Measurements from ENCODE around the gene EPGN. TPM values are rescaled to one million over a fixed set of nuclear protein-coding genes. Genes with fewer than 3 reads are reported as not detected.

Gene EPGN
- polyA plus RNA-seq, 1 donor from 2014 or later = not detected

DNA sequence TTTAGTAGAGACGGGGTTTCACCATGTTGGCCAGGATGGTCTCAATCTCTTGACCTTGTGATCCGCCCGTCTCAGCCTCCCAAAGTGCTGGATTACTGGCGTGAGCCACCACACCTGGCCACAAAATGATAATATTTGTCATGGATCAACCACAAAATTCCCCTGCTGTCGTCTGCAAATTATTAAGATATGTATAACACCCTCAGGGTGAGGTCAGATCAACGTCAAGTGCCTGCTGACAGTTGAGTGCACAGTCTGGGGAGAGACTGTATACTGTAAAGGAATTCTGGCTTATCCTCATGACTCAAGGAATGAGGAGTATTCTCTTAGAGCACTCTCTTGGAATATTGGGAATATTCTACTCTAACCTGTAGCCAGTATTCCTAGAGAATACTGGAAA is 11.2 kb downstream of the EPGN start:
- no peak overlapping the region for H3K4me3 Mint-ChIP-seq
- H3K4me1 Mint-ChIP-seq = no peaks in the 10 kb centered on the region
- no peaks in the 10 kb centered on the region for H3K9me3 Mint-ChIP-seq
- H3K36me3 Mint-ChIP-seq = no peaks in the 10 kb centered on the region
- peaks cover 9% of the 10 kb centered on the region for H3K27me3 Mint-ChIP-seq
- H3K27ac Mint-ChIP-seq = no peak overlapping the region

DNA sequence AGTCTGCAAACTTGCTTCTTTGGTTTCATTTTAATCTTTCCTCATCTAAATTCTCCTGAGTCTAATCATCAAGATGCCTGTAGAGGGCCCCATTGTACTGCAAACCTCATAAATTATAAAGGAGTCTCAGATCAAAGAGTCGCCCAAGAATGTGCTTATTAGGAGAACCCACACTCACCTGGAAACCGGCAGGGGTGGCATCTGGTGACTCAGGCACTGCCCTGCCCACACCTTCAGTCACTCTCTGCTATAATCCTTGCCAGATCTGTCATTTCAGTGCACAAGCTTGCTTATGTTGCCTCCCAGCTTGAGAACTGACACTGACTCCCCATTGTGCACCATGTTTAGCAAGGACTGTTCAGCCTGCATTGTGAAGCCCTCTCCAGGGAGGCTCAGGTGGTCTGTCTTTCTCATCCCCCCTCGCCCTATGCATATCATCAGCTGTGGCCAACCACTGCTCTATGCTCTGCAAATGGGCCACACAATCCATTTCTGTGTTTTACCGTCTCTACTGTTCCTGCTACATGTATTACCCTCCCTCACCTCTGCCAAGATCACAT is 12.4 kb downstream of the EPGN start:
- H3K27ac Mint-ChIP-seq = no peak overlapping the region

GRCh38 chr4:74322301-74322700 is 14.0 kb downstream of the EPGN start:
- H3K27ac Mint-ChIP-seq = no peak overlapping the region
- no peaks in the 10 kb centered on the region for H3K9me3 Mint-ChIP-seq
- H3K36me3 Mint-ChIP-seq = no peaks in the 10 kb centered on the region
- H3K4me1 Mint-ChIP-seq = no peaks in the 10 kb centered on the region
- H3K27me3 Mint-ChIP-seq = peaks cover 7% of the 10 kb centered on the region
- H3K4me3 Mint-ChIP-seq = no peak overlapping the region

More for the DNA sequence above, 12.4 kb downstream of the EPGN start:
- Mint-ChIP-seq H3K4me3 (no peak overlapping the region), H3K36me3 (no peaks in the 10 kb centered on the region), H3K27me3 (peaks cover 9% of the 10 kb centered on the region), H3K4me1 (no peaks in the 10 kb centered on the region), H3K9me3 (no peaks in the 10 kb centered on the region)

- H3K9me3 Mint-ChIP-seq = no peaks in the 10 kb centered on the region
- no peaks in the 10 kb centered on the region for H3K4me1 Mint-ChIP-seq
- peaks cover 7% of the 10 kb centered on the region for H3K27me3 Mint-ChIP-seq
- H3K4me3 Mint-ChIP-seq = no peak overlapping the region
- H3K27ac Mint-ChIP-seq = no peak overlapping the region
- H3K36me3 Mint-ChIP-seq = no peaks in the 10 kb centered on the region
Measured at GRCh38 chr4:74323663-74324062, 15.4 kb downstream of the EPGN start.

- Mint-ChIP-seq H3K27ac (no peak overlapping the region), H3K9me3 (peaks cover 0 to 4% (median 0%) of the 10 kb centered on the region in 3 donors), H3K27me3 (peaks cover 13% of the 10 kb centered on the region), H3K4me3 (no peak overlapping the region), H3K4me1 (no peaks in the 10 kb centered on the region), H3K36me3 (no peaks in the 10 kb centered on the region)
Measured at GRCh38 chr4:74324262-74324661, 16.0 kb downstream of the EPGN start.

DNA sequence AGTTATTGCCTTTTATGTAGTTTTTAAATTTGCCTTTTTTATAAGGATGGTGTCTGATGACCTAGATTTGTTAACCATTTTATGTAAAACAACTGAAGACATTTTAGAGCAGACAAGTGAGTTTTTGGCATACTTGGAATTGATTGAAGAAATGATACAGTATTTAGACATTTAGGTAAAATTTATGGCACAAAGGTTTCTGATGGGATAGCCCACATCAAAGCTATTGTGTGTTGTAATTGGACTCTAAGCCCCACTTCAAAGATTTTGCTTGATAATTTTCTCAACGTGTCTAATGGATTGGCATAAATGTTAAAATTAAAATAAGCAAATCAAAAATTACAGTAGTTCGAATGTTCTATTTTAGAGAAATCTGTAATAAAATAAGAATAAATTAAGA is 17.6 kb downstream of the EPGN start:
- H3K4me1 Mint-ChIP-seq = no peaks in the 10 kb centered on the region
- H3K27ac Mint-ChIP-seq = no peak overlapping the region
- no peak overlapping the region for H3K4me3 Mint-ChIP-seq
- peaks cover 15% of the 10 kb centered on the region for H3K27me3 Mint-ChIP-seq
- H3K36me3 Mint-ChIP-seq = no peaks in the 10 kb centered on the region
- H3K9me3 Mint-ChIP-seq = peaks cover 0 to 4% (median 0%) of the 10 kb centered on the region in 3 donors

DNA sequence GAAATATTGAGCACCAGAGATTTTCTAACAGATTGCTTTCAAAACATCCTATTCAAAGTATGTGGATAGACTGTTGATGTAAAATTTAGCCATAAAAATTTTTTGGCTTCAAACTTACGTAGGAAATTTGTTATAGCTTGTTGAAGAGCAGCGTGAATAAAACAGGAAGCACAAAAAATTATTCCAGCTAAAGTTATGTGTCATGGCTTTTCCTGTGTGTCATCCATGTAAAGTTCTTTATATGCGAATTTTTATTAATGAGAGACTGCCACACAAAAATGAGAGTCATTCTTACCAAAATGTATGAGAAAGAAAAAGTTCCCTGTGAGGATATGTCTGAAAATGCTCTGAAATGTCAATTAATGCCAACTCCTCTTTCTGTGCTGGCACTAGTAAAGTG is 19.5 kb downstream of the EPGN start:
- Mint-ChIP-seq H3K27me3 (peaks cover 17% of the 10 kb centered on the region), H3K4me3 (no peak overlapping the region), H3K9me3 (peaks cover 0 to 4% (median 0%) of the 10 kb centered on the region in 3 donors), H3K27ac (no peak overlapping the region), H3K36me3 (no peaks in the 10 kb centered on the region), H3K4me1 (no peaks in the 10 kb centered on the region)

GRCh38 chr4:74328501-74328900 is 20.2 kb downstream of the EPGN start:
- no peaks in the 10 kb centered on the region for H3K4me1 Mint-ChIP-seq
- no peaks in the 10 kb centered on the region for H3K36me3 Mint-ChIP-seq
- no peak overlapping the region for H3K4me3 Mint-ChIP-seq
- H3K27ac Mint-ChIP-seq = no peak overlapping the region
- H3K27me3 Mint-ChIP-seq = peaks cover 15% of the 10 kb centered on the region
- peaks cover 0 to 4% (median 0%) of the 10 kb centered on the region in 3 donors for H3K9me3 Mint-ChIP-seq

DNA sequence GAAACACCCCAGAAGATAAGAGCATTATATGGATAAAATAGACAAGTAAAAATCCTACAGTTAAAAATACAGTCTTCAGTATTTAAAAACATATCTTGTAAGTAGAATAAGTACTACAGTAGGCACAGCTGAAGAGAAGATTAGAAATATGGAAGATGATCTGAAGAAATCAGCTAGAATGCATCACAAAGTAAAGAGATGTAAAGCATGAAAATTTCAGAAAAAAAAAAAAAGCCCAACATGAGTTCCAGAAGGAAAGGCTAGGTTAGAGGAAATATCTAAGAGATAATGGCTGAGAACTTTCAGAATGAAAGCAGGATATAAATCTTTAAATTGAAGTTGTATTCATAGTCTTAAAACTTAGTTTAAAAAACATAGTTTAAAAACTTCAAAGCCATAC is 21.0 kb downstream of the EPGN start:
- peaks cover 11% of the 10 kb centered on the region for H3K27me3 Mint-ChIP-seq
- no peaks in the 10 kb centered on the region for H3K4me1 Mint-ChIP-seq
- no peak overlapping the region for H3K27ac Mint-ChIP-seq
- H3K4me3 Mint-ChIP-seq = no peak overlapping the region
- H3K36me3 Mint-ChIP-seq = peaks cover under 1% of the 10 kb centered on the region
- H3K9me3 Mint-ChIP-seq = peaks cover 0 to 4% (median 0%) of the 10 kb centered on the region in 3 donors

- no peak overlapping the region for H3K27ac Mint-ChIP-seq
- peaks cover 0 to 4% (median 0%) of the 10 kb centered on the region in 3 donors for H3K9me3 Mint-ChIP-seq
- peaks cover 2% of the 10 kb centered on the region for H3K36me3 Mint-ChIP-seq
Measured at GRCh38 chr4:74330295-74330750, 22.1 kb downstream of the EPGN start.

GRCh38 chr4:74331252-74331651 is 23.0 kb downstream of the EPGN start:
- H3K9me3 Mint-ChIP-seq = peaks cover 0 to 4% (median 0%) of the 10 kb centered on the region in 3 donors
- H3K4me3 Mint-ChIP-seq = no peak overlapping the region
- peaks cover 0 to 6% (median 6%) of the 10 kb centered on the region in 3 donors for H3K4me1 Mint-ChIP-seq
- peaks cover 11% of the 10 kb centered on the region for H3K27me3 Mint-ChIP-seq
- H3K36me3 Mint-ChIP-seq = peaks cover 2% of the 10 kb centered on the region
- no peak overlapping the region for H3K27ac Mint-ChIP-seq

More at GRCh38 chr4:74330295-74330750, 22.1 kb downstream of the EPGN start:
- H3K27me3 Mint-ChIP-seq = peaks cover 11% of the 10 kb centered on the region
- H3K4me3 Mint-ChIP-seq = no peak overlapping the region
- no peaks in the 10 kb centered on the region for H3K4me1 Mint-ChIP-seq

DNA sequence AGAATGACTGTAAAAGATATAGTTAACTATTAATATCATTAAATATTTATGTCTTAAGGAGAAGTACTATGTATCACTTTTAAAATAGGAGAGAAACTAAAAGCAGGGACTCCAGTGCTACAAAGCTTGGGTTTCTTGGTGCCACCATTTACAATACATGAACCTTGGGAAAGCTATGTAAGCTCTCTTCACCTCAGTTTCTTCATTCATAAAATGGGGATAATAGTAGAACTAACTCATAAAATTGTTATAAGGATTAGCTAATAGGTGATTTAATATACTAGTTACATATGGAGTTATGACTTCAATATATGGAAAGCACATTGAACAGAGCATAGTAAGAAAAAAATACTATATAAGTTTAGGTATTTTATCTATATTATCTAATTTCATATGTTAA is 23.7 kb downstream of the EPGN start:
- H3K9me3 Mint-ChIP-seq = peaks cover 0 to 4% (median 0%) of the 10 kb centered on the region in 3 donors
- H3K27ac Mint-ChIP-seq = no peak overlapping the region
- H3K36me3 Mint-ChIP-seq = peaks cover 2% of the 10 kb centered on the region
- no peak overlapping the region for H3K4me3 Mint-ChIP-seq
- peaks cover 11% of the 10 kb centered on the region for H3K27me3 Mint-ChIP-seq
- H3K4me1 Mint-ChIP-seq = peaks cover 0 to 6% (median 6%) of the 10 kb centered on the region in 3 donors

- no peaks in the 10 kb centered on the region for H3K9me3 Mint-ChIP-seq
- H3K4me3 Mint-ChIP-seq = no peak overlapping the region
- H3K4me1 Mint-ChIP-seq = peaks cover 0 to 6% (median 6%) of the 10 kb centered on the region in 3 donors
- H3K36me3 Mint-ChIP-seq = peaks cover 2% of the 10 kb centered on the region
- peaks cover 3% of the 10 kb centered on the region for H3K27me3 Mint-ChIP-seq
- H3K27ac Mint-ChIP-seq = peak overlapping the region in 1 of 3 donors; percentile 68
Measured at GRCh38 chr4:74334636-74335035, 26.4 kb downstream of the EPGN start.

- H3K4me1 Mint-ChIP-seq = peaks cover 0 to 6% (median 6%) of the 10 kb centered on the region in 3 donors
Measured at GRCh38 chr4:74335341-74336021, 27.2 kb downstream of the EPGN start.

DNA sequence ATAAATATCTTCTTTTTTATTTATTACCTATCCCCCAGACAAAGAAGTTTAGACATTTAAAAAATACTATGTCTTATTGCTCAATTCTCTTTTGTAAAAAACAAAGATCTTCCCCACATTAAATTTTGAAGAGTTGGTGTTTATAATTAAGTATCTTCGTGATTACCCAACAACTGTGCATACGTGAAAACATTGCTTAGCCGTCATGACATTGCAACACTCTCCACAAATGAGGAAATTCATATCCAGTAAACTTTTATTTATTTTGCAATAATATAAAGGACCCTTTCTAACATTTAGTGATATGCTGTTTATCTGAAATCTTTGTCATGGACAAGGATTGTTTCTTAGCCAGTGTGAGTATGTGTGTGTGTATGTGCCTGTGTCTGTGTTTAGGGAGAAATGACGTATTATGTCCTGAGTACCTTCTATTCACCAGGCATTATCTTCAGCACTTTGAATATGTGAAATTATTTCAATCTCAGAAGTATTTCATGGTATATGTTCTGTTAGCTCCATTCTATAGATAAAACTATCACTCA is 30.6 kb downstream of the EPGN start:
- Mint-ChIP-seq H3K27ac (no peak overlapping the region), H3K9me3 (peaks cover 4 to 21% (median 11%) of the 10 kb centered on the region in 3 donors), H3K4me1 (peaks cover 0 to 6% (median 6%) of the 10 kb centered on the region in 3 donors), H3K4me3 (no peak overlapping the region), H3K27me3 (peaks cover 6% of the 10 kb centered on the region), H3K36me3 (peaks cover 2% of the 10 kb centered on the region)

More at GRCh38 chr4:74335341-74336021, 27.2 kb downstream of the EPGN start:
- Mint-ChIP-seq H3K27me3 (peaks cover 1% of the 10 kb centered on the region), H3K27ac (no peak overlapping the region), H3K4me3 (no peak overlapping the region), H3K36me3 (peaks cover 2% of the 10 kb centered on the region), H3K9me3 (peaks cover 3 to 5% (median 4%) of the 10 kb centered on the region in 3 donors)

Data from IgD-negative memory B cell (primary cell).